IMR-90 (cell line): ENCODE measurements around the gene STRN. TPM values are rescaled to one million over a fixed set of nuclear protein-coding genes. Genes with fewer than 3 reads are reported as not detected.
"Not testable (repeated sequence)": the region's sequence is repeated elsewhere in the genome, so short reads cannot be mapped to it uniquely, and the experiment has no call there.

ENCODE experiments used
- ATAC-seq: fragments of 200-7000 bp; cut with Tn5 transposase; 2 replicates; pipeline ENCODE4 v1.9.1; 2020; ENCODE audit warnings: low read depth, mild to moderate bottlenecking, moderate library complexity
- BruUV-seq: library from RNA; stranded (reverse); fragments of 400-500 nt; replicated peaks from 2 replicates; lab custom pipeline; 2021; lab: Mats Ljungman, UMichigan
- CTCF ChIA-PET: fragments of 300-600 bp; formaldehyde crosslinking; extraction: SDS; loops from one replicate; lab custom pipeline; 2021; ENCODE audit warnings: antibody characterized with exemption; lab: Yijun Ruan, JAX
- POLR2A ChIA-PET: fragments of 300-600 bp; sonication (Branson Sonifier 250); formaldehyde crosslinking; loops from one replicate; lab custom pipeline; 2022; ENCODE audit warnings: antibody characterized with exemption; ENCODE audit not compliant: unreplicated experiment; lab: Charles Lee
- DNase-seq: peaks from one replicate; pipeline ENCODE4 v3.0.0; 2013
- H2AFZ ChIP-seq: replicated peaks from 2 replicates; pipeline ENCODE3; 2013; ENCODE audit warnings: low read length, mild to moderate bottlenecking; ENCODE audit not compliant: poor library complexity
- H2AK5ac ChIP-seq: 2 replicates; pipeline ENCODE4 v1.6.1; 2013; ENCODE audit warnings: low read depth, low read length, inconsistent platforms
- H2AK9ac ChIP-seq: replicated peaks from 2 replicates; pipeline ENCODE3; 2013; ENCODE audit warnings: mild to moderate bottlenecking, low read depth, low read length, moderate library complexity; ENCODE audit not compliant: poor library complexity
- H2BK120ac ChIP-seq: 2 replicates; pipeline ENCODE4 v1.6.1; 2013; ENCODE audit warnings: low read depth, low read length, inconsistent platforms
- H2BK15ac ChIP-seq: 3 replicates; pipeline ENCODE4 v1.6.1; 2013; ENCODE audit warnings: low read depth, low read length, inconsistent platforms
- H2BK20ac ChIP-seq: 2 replicates; pipeline ENCODE4 v1.6.1; 2013; ENCODE audit warnings: low read depth, mild to moderate bottlenecking, inconsistent platforms, low read length, moderate library complexity
- H2BK5ac ChIP-seq: 2 replicates; pipeline ENCODE4 v1.6.1; 2013; ENCODE audit warnings: mild to moderate bottlenecking, low read depth, low read length, inconsistent platforms; ENCODE audit not compliant: poor library complexity, severe bottlenecking
- H3K14ac ChIP-seq: replicated peaks from 2 replicates; pipeline ENCODE4 v1.6.1; 2013; ENCODE audit warnings: low read depth, low read length, inconsistent platforms
- H3K18ac ChIP-seq: 2 replicates; pipeline ENCODE4 v1.6.1; 2013; ENCODE audit warnings: low read depth, low read length, control low read depth
- H3K23ac ChIP-seq: 2 replicates; pipeline ENCODE4 v1.6.1; 2013; ENCODE audit warnings: low read depth, low read length, inconsistent platforms
- H3K27ac ChIP-seq: 2 replicates; pipeline ENCODE4 v1.5.1; 2013; ENCODE audit warnings: mild to moderate bottlenecking, control low read depth, low read length; ENCODE audit not compliant: insufficient read depth
- H3K27me3 ChIP-seq: 2 replicates; pipeline ENCODE4 v1.6.1; 2013; ENCODE audit warnings: low read length; ENCODE audit not compliant: control insufficient read depth, insufficient read depth
- H3K36me3 ChIP-seq: 2 replicates; pipeline ENCODE4 v1.6.1; 2013; ENCODE audit warnings: low read length, mixed read lengths; ENCODE audit not compliant: control insufficient read depth, insufficient read depth
- H3K4ac ChIP-seq: 2 replicates; pipeline ENCODE4 v1.6.1; 2013; ENCODE audit warnings: low read depth, low read length, inconsistent platforms
- H3K4me1 ChIP-seq: 2 replicates; pipeline ENCODE4 v1.6.1; 2013; ENCODE audit warnings: low read length, mixed read lengths; ENCODE audit not compliant: control insufficient read depth, insufficient read depth
- H3K4me2 ChIP-seq: 2 replicates; pipeline ENCODE4 v1.6.1; 2013; ENCODE audit warnings: low read depth, mild to moderate bottlenecking, control low read depth, low read length, moderate library complexity
- H3K4me3 ChIP-seq: 2 replicates; pipeline ENCODE4 v1.5.1; 2013; ENCODE audit warnings: low read depth, mild to moderate bottlenecking, control low read depth, low read length, moderate library complexity; ENCODE audit not compliant: insufficient read depth
- H3K56ac ChIP-seq: 2 replicates; pipeline ENCODE4 v1.6.1; 2013; ENCODE audit warnings: low read length, inconsistent platforms; ENCODE audit not compliant: insufficient read depth; ENCODE audit errors: extremely low read depth
- H3K79me1 ChIP-seq, 2 experiments: 2 replicates each; pipeline ENCODE4 v1.6.1; 2013; ENCODE audit warnings: low read length in 2 of 2, inconsistent platforms in 1 of 2, low read depth in 1 of 2
- H3K9ac ChIP-seq: 2 replicates; pipeline ENCODE4 v1.6.1; 2013; ENCODE audit warnings: low read depth, low read length, control low read depth
- H3K9me1 ChIP-seq: 2 replicates; pipeline ENCODE4 v1.6.1; 2013; ENCODE audit warnings: low read length, inconsistent platforms; ENCODE audit not compliant: insufficient read depth
- H3K9me3 ChIP-seq: 2 replicates; pipeline ENCODE4 v1.6.1; 2013; ENCODE audit warnings: low read length; ENCODE audit not compliant: control insufficient read depth, insufficient read depth
- H4K20me1 ChIP-seq: 2 replicates; pipeline ENCODE4 v1.6.1; 2013; ENCODE audit warnings: low read length, inconsistent platforms; ENCODE audit not compliant: insufficient read depth
- H4K5ac ChIP-seq: 2 replicates; pipeline ENCODE4 v1.6.1; 2013; ENCODE audit warnings: mild to moderate bottlenecking, low read depth, low read length, control low read depth
- H4K8ac ChIP-seq, 2 experiments: 2 replicates each; pipeline ENCODE4 v1.6.1; 2013; ENCODE audit warnings: low read depth in 2 of 2, low read length in 2 of 2, control low read depth in 1 of 2, inconsistent platforms in 1 of 2
- H4K91ac ChIP-seq: 2 replicates; pipeline ENCODE4 v1.6.1; 2013; ENCODE audit warnings: low read depth, low read length, inconsistent platforms; ENCODE audit not compliant: insufficient read depth
- BHLHE40 ChIP-seq: fragments of 150-350 bp; IDR thresholded peaks from 2 replicates; pipeline ENCODE4 v1.6.1; 2016; ENCODE audit warnings: mild to moderate bottlenecking, low read depth, low read length
- MAZ ChIP-seq: IDR thresholded peaks from 2 replicates; pipeline ENCODE4 v1.6.1; 2012; ENCODE audit warnings: low read depth, mild to moderate bottlenecking, low read length, improper control_type of control experiment, moderate library complexity, borderline replicate concordance
- MXI1 ChIP-seq: IDR thresholded peaks from 2 replicates; pipeline ENCODE4 v1.6.1; 2012; ENCODE audit warnings: low read depth, mild to moderate bottlenecking, low read length, moderate library complexity, borderline replicate concordance
- RFX5 ChIP-seq: IDR thresholded peaks from 2 replicates; pipeline ENCODE4 v1.8.0; 2012; ENCODE audit warnings: low read depth, mild to moderate bottlenecking, low read length, moderate library complexity
- SMC3 ChIP-seq: fragments of 150-350 bp; IDR thresholded peaks from 2 replicates; pipeline ENCODE4 v1.6.1; 2016; ENCODE audit warnings: low read depth, mild to moderate bottlenecking, antibody characterized with exemption, low read length, moderate library complexity
- WGBS, 2 experiments: methylation state at CpG; one replicate each; pipeline versions ENCODE4 v1.1.5 to v1.1.7; 2013; ENCODE audit warnings: missing lambda C conversion rate in 2 of 2; ENCODE audit not compliant: insufficient read length in 1 of 2; ENCODE audit errors: extremely low coverage in 2 of 2; 5-methylcytosine and 5-hydroxymethylcytosine counted together
- dilution Hi-C: fragments of 300-500 bp; cut with HindIII; formaldehyde crosslinking; loops from one replicate; pipeline ENCODE4 v1.14.3; 2018; ENCODE audit warnings: low sequenced_read_pairs; ENCODE audit not compliant: unreplicated experiment
- in situ Hi-C: fragments of 300-500 bp; cut with MboI; formaldehyde crosslinking; loops from 3 replicates; pipeline ENCODE4 v1.14.3; 2019; ENCODE audit warnings: low sequenced_read_pairs, inconsistent platforms, mixed read lengths
- intact Hi-C: fragments of 100-400 bp; cut with micrococcal nuclease; formaldehyde crosslinking; loops from 2 replicates; pipeline ENCODE4 v1.10.0; 2022
- polyA plus RNA-seq, 3 experiments: library from polyadenylated mRNA; depleted of rRNA; stranded (reverse); fragments of >200 nt; gene quantifications; 2 replicates each; pipeline ENCODE4 v1.2.3, GENCODE V29; 2012; ENCODE audit warnings: low replicate concordance in 1 of 3
- total RNA-seq: library from RNA; depleted of rRNA; stranded (reverse); fragments of >200 nt; gene quantifications from 2 replicates; pipeline ENCODE4 v1.2.3, GENCODE V29; 2012
- TF ChIP-seq, protein P1 (sequence below): conservative IDR thresholded peaks from 2 replicates; pipeline ENCODE4 v1.5.1; 2012; ENCODE audit warnings: mild to moderate bottlenecking, low read depth, low read length, improper control_type of control experiment

Gene STRN
- total and polyA plus RNA-seq, 2 of the 4 experiments (the other 2 are of a cell fraction): 5.1 to 23.3 TPM

DNA sequence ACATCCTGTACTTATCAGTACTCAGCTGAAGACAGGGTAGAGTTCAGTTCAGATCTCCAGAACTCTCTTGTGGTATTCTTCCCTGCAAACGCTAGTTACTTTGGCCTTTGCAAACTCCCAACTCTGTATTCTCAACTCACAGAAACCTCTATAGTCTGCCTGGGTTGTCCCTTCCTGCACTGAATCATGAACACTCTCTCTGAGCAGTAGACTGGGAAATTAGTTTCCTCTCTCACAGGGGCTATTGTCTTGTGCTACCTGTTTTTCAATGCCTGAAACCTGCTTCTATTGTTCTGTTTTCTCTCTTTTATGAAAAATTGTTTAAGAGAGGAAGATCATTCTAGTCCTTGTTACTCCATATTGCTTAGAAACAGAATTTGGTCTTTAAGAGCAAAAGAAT, 135.2 kb downstream of the STRN start:
- intact Hi-C loops: no loop called here
- Histone ChIP-seq H3K56ac (no peak overlapping the region), H3K9ac (no peak overlapping the region), H2AFZ (no peak overlapping the region), H3K9me3 (no peaks in the 10 kb centered on the region), H3K18ac (no peak overlapping the region), H3K27me3 (no peaks in the 10 kb centered on the region), H2BK15ac (no peak overlapping the region), H2BK20ac (no peak overlapping the region), H2BK5ac (no peak overlapping the region), H3K27ac (no peak overlapping the region), H3K4me1 (no peaks in the 10 kb centered on the region), H4K5ac (no peak overlapping the region), H3K79me1 (no peaks in the 10 kb centered on the region), H4K91ac (no peak overlapping the region), H3K36me3 (no peaks in the 10 kb centered on the region), H3K23ac (no peak overlapping the region), H3K4me3 (no peak overlapping the region), H3K9me1 (no peaks in the 10 kb centered on the region), H2AK9ac (no peak overlapping the region), H3K4me2 (no peak overlapping the region), H3K14ac (no peak overlapping the region), H4K8ac (no peak overlapping the region), H4K20me1 (no peaks in the 10 kb centered on the region), H2BK120ac (no peak overlapping the region), H2AK5ac (no peak overlapping the region), H3K4ac (no peak overlapping the region)
- no TSS peak for BruUV-seq
- ATAC-seq (no peak), DNase-seq (no peak)
- CTCF ChIA-PET: no interaction called here
- no peak for TF ChIP-seq RFX5
- TF ChIP-seq BHLHE40: no peak
- TF ChIP-seq MXI1: no peak
- no peak for TF ChIP-seq SMC3
- TF ChIP-seq MAZ: no peak
- TF ChIP-seq, protein P1, sequence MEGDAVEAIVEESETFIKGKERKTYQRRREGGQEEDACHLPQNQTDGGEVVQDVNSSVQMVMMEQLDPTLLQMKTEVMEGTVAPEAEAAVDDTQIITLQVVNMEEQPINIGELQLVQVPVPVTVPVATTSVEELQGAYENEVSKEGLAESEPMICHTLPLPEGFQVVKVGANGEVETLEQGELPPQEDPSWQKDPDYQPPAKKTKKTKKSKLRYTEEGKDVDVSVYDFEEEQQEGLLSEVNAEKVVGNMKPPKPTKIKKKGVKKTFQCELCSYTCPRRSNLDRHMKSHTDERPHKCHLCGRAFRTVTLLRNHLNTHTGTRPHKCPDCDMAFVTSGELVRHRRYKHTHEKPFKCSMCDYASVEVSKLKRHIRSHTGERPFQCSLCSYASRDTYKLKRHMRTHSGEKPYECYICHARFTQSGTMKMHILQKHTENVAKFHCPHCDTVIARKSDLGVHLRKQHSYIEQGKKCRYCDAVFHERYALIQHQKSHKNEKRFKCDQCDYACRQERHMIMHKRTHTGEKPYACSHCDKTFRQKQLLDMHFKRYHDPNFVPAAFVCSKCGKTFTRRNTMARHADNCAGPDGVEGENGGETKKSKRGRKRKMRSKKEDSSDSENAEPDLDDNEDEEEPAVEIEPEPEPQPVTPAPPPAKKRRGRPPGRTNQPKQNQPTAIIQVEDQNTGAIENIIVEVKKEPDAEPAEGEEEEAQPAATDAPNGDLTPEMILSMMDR: no peak
- no CpG with 5 or more reads among the region's 1 CpG for WGBS, 2 experiments
- dilution Hi-C loops: no loop called here
- POLR2A ChIA-PET: no interaction called here
- in situ Hi-C loops: no loop called here

DNA sequence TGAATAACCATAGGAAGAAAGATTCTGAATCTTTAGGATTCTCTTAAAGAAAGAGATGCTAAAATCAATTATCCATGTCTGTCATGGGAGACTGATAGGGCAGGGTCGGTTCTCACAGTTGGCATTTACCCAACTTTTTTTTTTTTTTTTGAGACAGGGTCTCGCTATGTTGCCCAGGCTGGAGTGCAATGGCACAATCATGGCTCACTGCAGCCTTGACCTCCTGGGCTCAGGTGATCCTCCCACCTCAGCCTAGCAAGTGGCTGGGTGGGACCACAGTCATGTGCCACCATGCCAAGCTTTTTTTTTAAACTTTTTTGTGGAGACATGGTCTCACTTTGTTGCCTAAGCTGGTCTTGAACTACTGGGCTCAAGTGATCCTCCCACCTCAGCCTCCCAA, 141.7 kb downstream of the STRN start:
- BruUV-seq, DNase-seq, H4K5ac ChIP-seq, H2AK9ac ChIP-seq, H3K18ac ChIP-seq, H2BK5ac ChIP-seq, H3K36me3 ChIP-seq, H3K9me3 ChIP-seq, H3K27me3 ChIP-seq, ATAC-seq, H3K14ac ChIP-seq, H3K79me1 ChIP-seq, H3K27ac ChIP-seq, H3K4ac ChIP-seq, H2BK120ac ChIP-seq, H2AFZ ChIP-seq, H2BK20ac ChIP-seq, H4K20me1 ChIP-seq, H2AK5ac ChIP-seq, in situ Hi-C loops, H3K23ac ChIP-seq, POLR2A ChIA-PET, H3K4me1 ChIP-seq, H3K56ac ChIP-seq, H4K8ac ChIP-seq, H3K9me1 ChIP-seq, dilution Hi-C loops, H3K4me3 ChIP-seq, H2BK15ac ChIP-seq, H3K9ac ChIP-seq, H4K91ac ChIP-seq, H3K4me2 ChIP-seq, intact Hi-C loops: not testable (repeated sequence)
- 67% methylated on average over 1 of the region's 2 CpGs; no CpG with 5 or more reads in 1 of the 2 experiments for WGBS, 2 experiments
- CTCF ChIA-PET: interaction anchor here (0.6 kb wide), 1 partner anchor 95 kb away, joined by 3 read pairs; no protein-coding TSS in a partner anchor
